Measurements from ENCODE around the gene CHD2.

GRCh38 chr15:93019090-93019489, 119.0 kb downstream of the CHD2 start:
- TF ChIP-seq CTCF (IDR thresholded peaks at IDR 0.05; ENCODE audit: low read depth, low read length, poor library complexity, severe bottlenecking) = no peak
- TF ChIP-seq EZH2phosphoT487 (IDR thresholded peaks at IDR 0.05; ENCODE audit: borderline replicate concordance, low read length) = no peak
